ENCODE results near the gene ORC1. TPM values are rescaled to one million over a fixed set of nuclear protein-coding genes. Genes with fewer than 3 reads are reported as not detected.

Gene ORC1
- total and polyA plus RNA-seq, 4 donors, result 0.31 to 16.6 (median 0.43) TPM

- TF ChIP-seq YY1 (IDR thresholded peaks at IDR 0.05) (no peak), FOXA1 (IDR thresholded peaks at IDR 0.05) (no peak), ATF3 (IDR thresholded peaks at IDR 0.05) (no peak), EGR1 (IDR thresholded peaks at IDR 0.05; ENCODE audit: low read depth in 2 of 2) (no peak), RAD21 (IDR thresholded peaks at IDR 0.05) (no peak), HNF4A (conservative IDR thresholded peaks at IDR 0.05) (no peak), FOXA2 (IDR thresholded peaks at IDR 0.05) (no peak)
These were observed 75.6 kb downstream of the ORC1 start (continued) for GRCh38 chr1:52328615-52329014.

- TF ChIP-seq YY1 (IDR thresholded peaks at IDR 0.05) (no peak), MAX (IDR thresholded peaks at IDR 0.05) (no peak), TAF1 (conservative IDR thresholded peaks at IDR 0.05) (no peak), JUND (IDR thresholded peaks at IDR 0.05) (no peak), RXRA (IDR thresholded peaks at IDR 0.05) (no peak), GABPA (IDR thresholded peaks at IDR 0.05 in 1 of 2, conservative IDR thresholded peaks at IDR 0.05 in 1 of 2) (no peak), EGR1 (IDR thresholded peaks at IDR 0.05; ENCODE audit: low read depth in 2 of 2) (no peak), HNF4A (conservative IDR thresholded peaks at IDR 0.05) (no peak), SP1 (IDR thresholded peaks at IDR 0.05) (no peak), CTCF (IDR thresholded peaks at IDR 0.05; ENCODE audit: low read depth, low read length, missing input control) (no peak), HNF4G (IDR thresholded peaks at IDR 0.05) (no peak)
- H3K36me3 ChIP-seq (ENCODE audit: control insufficient read depth in 4 of 4, insufficient read depth in 3 of 4, low read depth in 1 of 4, low read length in 3 of 4), result no peaks in the 10 kb centered on the region
- no peaks in the 10 kb centered on the region for H3K4me1 ChIP-seq (ENCODE audit: control insufficient read depth in 4 of 4, insufficient read depth in 4 of 4, low read length in 3 of 4)
- no peaks in the 10 kb centered on the region for H3K27me3 ChIP-seq (ENCODE audit: control insufficient read depth in 4 of 4, insufficient read depth in 4 of 4, low read length in 3 of 4)
- H3K9ac ChIP-seq (ENCODE audit: low read depth in 1 of 2, low read length in 2 of 2), result no peak overlapping the region
- no peak overlapping the region for H3K27ac ChIP-seq (ENCODE audit: low read depth in 1 of 2, low read length in 2 of 2)
- 91% methylated on average over 5 of the region's 5 CpGs for WGBS
- H3K4me3 ChIP-seq (ENCODE audit: low read depth in 1 of 3, low read length in 3 of 3), result no peak overlapping the region
- DNase-seq (ENCODE audit: low spot score), result no peak
- H3K9me3 ChIP-seq (ENCODE audit: control insufficient read depth in 4 of 4, low read length in 3 of 4), result no peaks in the 10 kb centered on the region
These were observed 78.4 kb downstream of the ORC1 start for GRCh38 chr1:52325786-52326185.

GRCh38 chr1:52323731-52324130, 80.5 kb downstream of the ORC1 start:
- Histone ChIP-seq H3K36me3 (ENCODE audit: control insufficient read depth in 4 of 4, insufficient read depth in 3 of 4, low read depth in 1 of 4, low read length in 3 of 4) (no peaks in the 10 kb centered on the region), H3K27me3 (ENCODE audit: control insufficient read depth in 4 of 4, insufficient read depth in 4 of 4, low read length in 3 of 4) (no peaks in the 10 kb centered on the region), H3K9ac (ENCODE audit: low read depth in 1 of 2, low read length in 2 of 2) (no peak overlapping the region), H3K27ac (ENCODE audit: low read depth in 1 of 2, low read length in 2 of 2) (no peak overlapping the region), H3K4me1 (ENCODE audit: control insufficient read depth in 4 of 4, insufficient read depth in 4 of 4, low read length in 3 of 4) (no peaks in the 10 kb centered on the region), H3K4me3 (ENCODE audit: low read depth in 1 of 3, low read length in 3 of 3) (no peak overlapping the region), H3K9me3 (ENCODE audit: control insufficient read depth in 4 of 4, low read length in 3 of 4) (no peaks in the 10 kb centered on the region)
- no peak for DNase-seq (ENCODE audit: low spot score)
- WGBS, result 97% methylated on average over 8 of the region's 8 CpGs
- TF ChIP-seq REST (IDR thresholded peaks at IDR 0.05) (no peak), MAX (IDR thresholded peaks at IDR 0.05) (no peak), HNF4A (conservative IDR thresholded peaks at IDR 0.05) (no peak), YY1 (IDR thresholded peaks at IDR 0.05) (no peak), CTCF (IDR thresholded peaks at IDR 0.05; ENCODE audit: low read depth, low read length, missing input control) (no peak), RAD21 (IDR thresholded peaks at IDR 0.05) (no peak), SP1 (IDR thresholded peaks at IDR 0.05) (no peak), HNF4G (IDR thresholded peaks at IDR 0.05) (no peak), FOXA2 (IDR thresholded peaks at IDR 0.05) (no peak), RXRA (IDR thresholded peaks at IDR 0.05) (no peak), JUND (IDR thresholded peaks at IDR 0.05) (no peak), FOXA1 (IDR thresholded peaks at IDR 0.05) (no peak), EGR1 (IDR thresholded peaks at IDR 0.05; ENCODE audit: low read depth in 2 of 2) (no peak), GABPA (IDR thresholded peaks at IDR 0.05 in 1 of 2, conservative IDR thresholded peaks at IDR 0.05 in 1 of 2) (no peak), NR2F2 (IDR thresholded peaks at IDR 0.05) (no peak), ATF3 (IDR thresholded peaks at IDR 0.05) (no peak), ZBTB33 (IDR thresholded peaks at IDR 0.05) (no peak), TAF1 (conservative IDR thresholded peaks at IDR 0.05) (no peak)

Data from liver (tissue), 9 donors.